ENCODE data around the gene MGLL. TPM values are rescaled to one million over a fixed set of nuclear protein-coding genes. Genes with fewer than 3 reads are reported as not detected.
"Not testable (repeated sequence)": the region's sequence is repeated elsewhere in the genome, so short reads cannot be mapped to it uniquely, and the experiment has no call there.

MGLL gene
- total RNA-seq, 1 experiment from 2014 or later = 2.1 TPM

GRCh38 chr3:127654993-127655392 lies 167.3 kb downstream of the MGLL start:
- BruUV-seq (replicated peaks); POLR2A ChIA-PET; H3K4me1 ChIP-seq (ENCODE audit: control insufficient read depth, insufficient read depth, low read length); DNase-seq (ENCODE audit: low read depth, low spot score); ATAC-seq; H3K36me3 ChIP-seq (ENCODE audit: control insufficient read depth, insufficient read depth, low read length); CTCF ChIA-PET; H3K9me3 ChIP-seq (ENCODE audit: control insufficient read depth, insufficient read depth, low read depth, low read length); H3K27me3 ChIP-seq (ENCODE audit: control insufficient read depth, insufficient read depth, low read length); H3K27ac ChIP-seq (ENCODE audit: low read length); in situ Hi-C loops (cut with HindIII; ENCODE audit: low pct_unique_long_range_greater_than_20kb, low sequenced_read_pairs); H3K4me3 ChIP-seq (ENCODE audit: low read depth in 2 of 2, low read length in 2 of 2): not testable (repeated sequence)
- intact Hi-C loops (cut with micrococcal nuclease; ENCODE audit: unreplicated experiment) = loop anchor here (5.0 kb wide), 1 partner anchor 317 kb away; no protein-coding TSS in a partner anchor

- Histone ChIP-seq H3K36me3 (ENCODE audit: control insufficient read depth, insufficient read depth, low read length) (no peaks in the 10 kb centered on the region), H3K27ac (ENCODE audit: low read length) (no peak overlapping the region), H3K27me3 (ENCODE audit: control insufficient read depth, insufficient read depth, low read length) (no peaks in the 10 kb centered on the region), H3K4me3 (ENCODE audit: low read depth in 2 of 2, low read length in 2 of 2) (no peak overlapping the region), H3K9me3 (ENCODE audit: control insufficient read depth, insufficient read depth, low read depth, low read length) (no peaks in the 10 kb centered on the region), H3K4me1 (ENCODE audit: control insufficient read depth, insufficient read depth, low read length) (no peaks in the 10 kb centered on the region)
- ChIA-PET CTCF (no interaction called here), POLR2A (no interaction called here)
- in situ Hi-C loops (cut with HindIII; ENCODE audit: low pct_unique_long_range_greater_than_20kb, low sequenced_read_pairs) = no loop called here
- BruUV-seq (replicated peaks) = no TSS peak
- TF ChIP-seq CTCF (IDR thresholded peaks at IDR 0.05) = no peak
- TF ChIP-seq TCF7L2 (IDR thresholded peaks at IDR 0.05; ENCODE audit: low read depth, low read length) = no peak
- no peak for TF ChIP-seq REST (IDR thresholded peaks at IDR 0.05; ENCODE audit: insufficient read depth in 1 of 2, low read depth in 2 of 2, low read length in 1 of 2)
- TF ChIP-seq SIN3A (IDR thresholded peaks at IDR 0.05; ENCODE audit: borderline replicate concordance, insufficient read depth, low read depth, low read length) = no peak
- no peak for TF ChIP-seq POLR2AphosphoS5 (IDR thresholded peaks at IDR 0.05; ENCODE audit: low read depth, low read length)
- ATAC-seq = no peak
- intact Hi-C loops (cut with micrococcal nuclease; ENCODE audit: unreplicated experiment) = loop anchor here (5.0 kb wide), 1 partner anchor 318 kb away; no protein-coding TSS in a partner anchor
- DNase-seq (ENCODE audit: low read depth, low spot score) = no peak
Measured at GRCh38 chr3:127654374-127654773, 167.9 kb downstream of the MGLL start.

GRCh38 chr3:127652246-127652995 lies 169.9 kb downstream of the MGLL start:
- H3K9me3 ChIP-seq (ENCODE audit: control insufficient read depth, insufficient read depth, low read depth, low read length) = no peaks in the 10 kb centered on the region
- no peak overlapping the region for H3K4me3 ChIP-seq (ENCODE audit: low read depth in 2 of 2, low read length in 2 of 2)
- CTCF ChIA-PET = interaction anchor here (0.7 to 1.4 kb wide), 3 partner anchors 42 to 138 kb away, joined by 3 to 5 read pairs (median 4); no protein-coding TSS in a partner anchor
- POLR2A ChIA-PET = interaction anchor here (1.2 kb wide), 1 partner anchor 16 kb away, joined by 4 read pairs; no protein-coding TSS in a partner anchor
- H3K36me3 ChIP-seq (ENCODE audit: control insufficient read depth, insufficient read depth, low read length) = no peaks in the 10 kb centered on the region
- no peaks in the 10 kb centered on the region for H3K27me3 ChIP-seq (ENCODE audit: control insufficient read depth, insufficient read depth, low read length)
- H3K4me1 ChIP-seq (ENCODE audit: control insufficient read depth, insufficient read depth, low read length) = no peaks in the 10 kb centered on the region
- intact Hi-C loops (cut with micrococcal nuclease; ENCODE audit: unreplicated experiment) (loop anchor here (2.0 to 5.0 kb wide), 2 partner anchors 42 to 320 kb away; no protein-coding TSS in a partner anchor), in situ Hi-C loops (cut with HindIII; ENCODE audit: low pct_unique_long_range_greater_than_20kb, low sequenced_read_pairs) (no loop called here)
- H3K27ac ChIP-seq (ENCODE audit: low read length) = no peak overlapping the region
- no TSS peak for BruUV-seq (replicated peaks)
- DNase-seq (ENCODE audit: low read depth, low spot score) = peak; percentile 36
- no peak for TF ChIP-seq REST (IDR thresholded peaks at IDR 0.05; ENCODE audit: insufficient read depth in 1 of 2, low read depth in 2 of 2, low read length in 1 of 2)
- peak; percentile 97 for TF ChIP-seq CTCF (IDR thresholded peaks at IDR 0.05)
- TF ChIP-seq TCF7L2 (IDR thresholded peaks at IDR 0.05; ENCODE audit: low read depth, low read length) = no peak
- ATAC-seq = peak; percentile 94
